ENCODE measurements around the gene SMPD4.
"Not testable (repeated sequence)": the region's sequence is repeated elsewhere in the genome, so short reads cannot be mapped to it uniquely, and the experiment has no call there.

SMPD4 gene, protein sequence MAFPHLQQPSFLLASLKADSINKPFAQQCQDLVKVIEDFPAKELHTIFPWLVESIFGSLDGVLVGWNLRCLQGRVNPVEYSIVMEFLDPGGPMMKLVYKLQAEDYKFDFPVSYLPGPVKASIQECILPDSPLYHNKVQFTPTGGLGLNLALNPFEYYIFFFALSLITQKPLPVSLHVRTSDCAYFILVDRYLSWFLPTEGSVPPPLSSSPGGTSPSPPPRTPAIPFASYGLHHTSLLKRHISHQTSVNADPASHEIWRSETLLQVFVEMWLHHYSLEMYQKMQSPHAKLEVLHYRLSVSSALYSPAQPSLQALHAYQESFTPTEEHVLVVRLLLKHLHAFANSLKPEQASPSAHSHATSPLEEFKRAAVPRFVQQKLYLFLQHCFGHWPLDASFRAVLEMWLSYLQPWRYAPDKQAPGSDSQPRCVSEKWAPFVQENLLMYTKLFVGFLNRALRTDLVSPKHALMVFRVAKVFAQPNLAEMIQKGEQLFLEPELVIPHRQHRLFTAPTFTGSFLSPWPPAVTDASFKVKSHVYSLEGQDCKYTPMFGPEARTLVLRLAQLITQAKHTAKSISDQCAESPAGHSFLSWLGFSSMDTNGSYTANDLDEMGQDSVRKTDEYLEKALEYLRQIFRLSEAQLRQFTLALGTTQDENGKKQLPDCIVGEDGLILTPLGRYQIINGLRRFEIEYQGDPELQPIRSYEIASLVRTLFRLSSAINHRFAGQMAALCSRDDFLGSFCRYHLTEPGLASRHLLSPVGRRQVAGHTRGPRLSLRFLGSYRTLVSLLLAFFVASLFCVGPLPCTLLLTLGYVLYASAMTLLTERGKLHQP

DNA sequence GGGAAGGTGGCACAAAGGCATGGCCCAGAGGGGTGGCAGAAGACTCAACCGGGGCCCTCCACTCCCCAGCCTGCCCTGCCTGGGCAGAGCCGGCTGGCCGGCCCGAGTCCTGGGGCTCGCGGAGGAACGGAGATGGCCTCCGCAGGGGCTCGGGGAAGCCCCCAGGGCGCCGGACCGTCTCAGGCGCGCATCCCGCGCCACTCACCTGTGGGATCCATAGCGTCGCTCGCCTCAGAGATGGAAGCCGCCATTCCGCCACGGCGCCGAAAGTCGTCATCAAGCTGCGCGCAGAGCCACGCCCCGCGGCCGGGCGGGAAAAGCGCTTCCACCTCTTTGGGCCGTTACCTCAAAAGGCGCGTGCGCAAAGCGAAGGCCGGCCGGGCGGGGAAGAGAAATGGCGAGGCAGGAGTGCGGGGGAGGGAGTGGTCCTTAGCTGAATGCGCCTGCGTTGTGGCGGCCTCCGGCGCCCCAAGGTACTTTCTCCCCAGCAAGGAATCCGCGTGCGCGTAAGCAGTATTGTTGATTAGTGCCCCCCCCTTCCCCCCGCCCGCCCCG is at the start of gene SMPD4:
SMPD4 (minus strand) TSS at position 278 of the 555 bp plus-strand sequence. CDS start 5,010 bp downstream, outside the sequence.
- DNase-seq = peak; percentile 40

DNA sequence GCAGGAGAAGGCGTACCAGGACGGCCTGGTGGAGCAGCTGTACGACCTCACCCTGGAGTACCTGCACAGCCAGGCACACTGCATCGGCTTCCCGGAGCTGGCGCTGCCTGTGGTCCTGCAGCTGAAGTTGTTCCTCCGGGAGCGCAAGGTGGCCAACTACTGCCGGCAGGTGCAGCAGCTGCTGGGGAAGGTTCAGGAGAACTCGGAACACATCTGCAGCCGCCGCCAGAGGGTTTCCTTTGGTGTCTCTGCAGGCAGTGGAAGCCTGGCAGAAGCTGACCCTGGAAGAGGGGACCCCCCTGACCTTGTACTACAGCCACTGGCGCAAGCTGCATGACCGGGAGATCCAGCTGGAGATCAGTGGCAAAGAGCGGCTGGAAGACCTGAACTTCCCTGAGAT is 49.5 kb upstream of the SMPD4 start:
- DNase-seq = not testable (repeated sequence)

DNA sequence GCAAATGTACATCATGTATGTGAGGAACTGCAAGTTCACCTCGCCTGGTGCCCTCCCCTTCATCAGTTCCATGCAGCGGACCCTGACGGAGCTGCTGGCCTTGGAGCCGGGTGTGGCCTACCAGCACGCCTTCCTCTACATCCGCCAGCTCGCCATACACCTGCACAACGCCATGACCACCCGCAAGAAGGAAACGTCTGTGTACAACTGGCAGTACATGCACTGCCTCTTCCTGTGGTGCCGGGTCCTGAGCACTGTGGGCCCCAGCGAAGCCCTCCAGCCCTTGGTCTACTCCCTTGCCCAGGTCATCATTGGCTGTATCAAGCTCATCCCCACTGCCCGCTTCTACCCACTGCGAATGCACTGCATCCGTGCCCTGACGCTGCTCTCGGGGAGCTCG is 49.0 kb upstream of the SMPD4 start:
- not testable (repeated sequence) for DNase-seq

DNA sequence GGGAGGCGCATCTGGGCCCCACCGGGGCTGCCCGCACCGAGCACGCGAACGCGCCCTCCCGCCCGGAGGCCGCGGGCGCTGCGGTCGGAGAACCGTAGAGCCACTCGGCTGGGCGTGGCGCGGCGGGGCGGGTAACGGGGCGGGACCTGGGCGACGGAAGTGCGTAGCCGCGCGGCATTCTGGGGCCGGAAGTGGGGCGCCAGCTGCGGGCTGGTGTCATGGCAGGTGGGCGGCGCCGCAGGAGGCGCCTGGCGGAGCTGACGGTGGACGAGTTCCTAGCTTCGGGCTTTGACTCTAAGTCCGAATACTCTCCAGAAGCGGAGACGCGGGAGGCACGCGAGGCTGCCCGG is 47.7 kb upstream of the SMPD4 start:
- DNase-seq = not testable (repeated sequence)

DNA sequence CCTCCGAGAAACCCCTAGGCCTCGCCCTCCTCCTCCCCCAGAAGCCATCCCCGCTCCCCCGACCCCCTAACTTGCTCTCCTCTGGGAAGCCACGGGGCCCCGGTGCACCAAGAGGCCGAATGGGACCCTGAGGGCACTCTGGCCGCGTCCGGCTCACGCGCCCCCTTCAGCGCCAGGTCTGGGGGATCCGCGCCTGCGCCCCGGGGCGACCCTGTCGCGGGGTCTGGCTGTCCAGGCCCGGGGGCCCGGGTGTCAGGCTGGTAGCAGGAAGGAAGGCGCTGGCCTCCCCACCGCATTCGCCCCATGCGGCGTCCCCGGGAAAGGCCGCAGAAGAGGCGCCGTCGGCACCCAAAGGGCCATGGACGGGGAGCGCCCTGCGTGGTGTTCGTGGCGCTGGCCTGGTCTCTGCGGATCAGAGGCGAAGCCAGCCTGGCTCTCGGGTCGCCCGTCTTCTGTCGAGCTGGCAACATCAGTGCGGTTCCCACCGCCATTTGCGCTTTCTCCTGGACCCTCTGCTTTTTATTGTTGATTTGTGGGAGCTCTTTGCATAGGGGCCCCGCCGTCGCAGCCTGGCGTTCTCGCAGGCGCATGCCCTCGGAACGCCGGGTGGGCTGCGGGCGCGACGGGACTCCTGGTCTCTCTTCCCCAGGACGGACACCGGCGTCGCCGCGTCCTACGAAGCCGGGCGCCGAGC is 47.2 kb upstream of the SMPD4 start:
- DNase-seq = not testable (repeated sequence)

GRCh38 chr2:130228005-130228404 is 46.6 kb upstream of the SMPD4 start:
- not testable (repeated sequence) for DNase-seq

GRCh38 chr2:130222523-130222922 is 41.1 kb upstream of the SMPD4 start:
- not testable (repeated sequence) for DNase-seq

- DNase-seq = not testable (repeated sequence)
Observed at GRCh38 chr2:130220505-130220904, 39.1 kb upstream of the SMPD4 start.

GRCh38 chr2:130219147-130219546 is 37.7 kb upstream of the SMPD4 start:
- not testable (repeated sequence) for DNase-seq

- not testable (repeated sequence) for DNase-seq
Observed at GRCh38 chr2:130207051-130207450, 25.6 kb upstream of the SMPD4 start.

GRCh38 chr2:130203150-130203549 is 21.7 kb upstream of the SMPD4 start:
- DNase-seq = not testable (repeated sequence)

DNA sequence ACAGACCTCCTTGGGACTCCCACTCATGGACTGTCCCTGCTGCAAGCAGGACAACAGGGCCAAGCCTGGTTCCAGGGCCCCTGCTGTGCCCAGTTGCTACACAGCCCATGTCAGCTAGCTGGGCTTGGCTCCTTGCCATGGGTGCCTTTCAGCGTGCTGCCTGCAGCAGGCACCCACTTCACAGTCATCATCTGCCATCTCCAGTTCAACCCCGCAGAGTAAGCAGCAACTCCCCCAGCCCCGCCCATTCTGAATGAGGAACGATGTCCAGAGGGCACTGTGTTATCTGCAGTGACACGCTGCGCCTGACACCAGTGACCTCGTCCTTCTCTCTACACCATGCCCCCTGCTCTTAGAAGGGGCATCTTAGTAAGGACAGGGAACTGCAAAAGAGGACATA is 21.1 kb upstream of the SMPD4 start:
- not testable (repeated sequence) for DNase-seq

GRCh38 chr2:130198343-130198742 is 16.9 kb upstream of the SMPD4 start, which contains the start of gene TUBA3E:
Gene TUBA3E, minus strand, starts transcription at chr2:130198439. Its CDS starts 79 bp downstream, at chr2:130198360.
- DNase-seq = no peak

DNA sequence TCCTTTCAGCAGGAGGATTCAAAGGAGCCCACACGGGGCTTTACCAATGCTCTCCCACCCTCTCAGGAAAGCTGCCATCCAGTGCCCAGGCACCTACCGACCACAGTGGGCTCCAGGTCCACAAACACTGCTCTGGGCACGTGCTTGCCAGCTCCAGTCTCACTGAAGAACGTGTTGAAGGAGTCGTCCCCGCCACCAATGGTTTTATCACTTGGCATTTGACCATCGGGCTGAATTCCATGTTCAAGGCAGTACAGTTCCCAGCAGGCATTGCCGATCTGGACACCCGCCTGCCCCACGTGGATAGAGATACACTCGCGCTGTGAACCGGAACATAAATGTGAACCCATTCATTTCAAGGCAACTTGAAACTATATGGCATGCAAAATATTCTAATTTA is 14.7 kb upstream of the SMPD4 start:
- DNase-seq = not testable (repeated sequence)

DNA sequence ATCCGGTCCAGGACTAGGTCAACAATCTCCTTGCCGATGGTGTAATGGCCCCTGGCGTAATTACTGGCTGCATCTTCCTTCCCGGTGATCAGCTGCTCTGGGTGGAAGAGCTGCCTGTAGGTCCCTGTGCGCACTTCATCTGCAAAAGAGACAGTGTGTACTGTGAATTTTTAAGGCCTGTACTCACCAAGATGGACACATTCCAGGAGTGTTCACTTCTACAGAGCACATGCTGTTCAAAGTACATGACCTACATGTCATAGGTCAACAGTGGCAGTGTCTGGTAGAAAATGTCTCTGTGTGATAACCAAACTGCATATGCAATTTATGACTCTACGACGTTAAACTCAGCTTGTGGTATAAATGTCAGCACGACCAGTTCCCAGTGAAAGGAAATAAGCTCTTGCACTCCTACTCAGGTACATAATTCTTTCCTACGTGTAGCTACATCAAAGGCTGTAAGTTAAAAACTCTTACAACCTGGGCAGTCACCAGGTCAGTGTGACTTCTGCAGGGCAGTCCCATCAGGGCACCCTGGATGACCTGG is 13.8 kb upstream of the SMPD4 start:
- DNase-seq = not testable (repeated sequence)

- DNase-seq = not testable (repeated sequence)
Observed at GRCh38 chr2:130193824-130194223, 12.4 kb upstream of the SMPD4 start.

GRCh38 chr2:130192451-130192850 is 11.0 kb upstream of the SMPD4 start:
- DNase-seq = not testable (repeated sequence)

DNA sequence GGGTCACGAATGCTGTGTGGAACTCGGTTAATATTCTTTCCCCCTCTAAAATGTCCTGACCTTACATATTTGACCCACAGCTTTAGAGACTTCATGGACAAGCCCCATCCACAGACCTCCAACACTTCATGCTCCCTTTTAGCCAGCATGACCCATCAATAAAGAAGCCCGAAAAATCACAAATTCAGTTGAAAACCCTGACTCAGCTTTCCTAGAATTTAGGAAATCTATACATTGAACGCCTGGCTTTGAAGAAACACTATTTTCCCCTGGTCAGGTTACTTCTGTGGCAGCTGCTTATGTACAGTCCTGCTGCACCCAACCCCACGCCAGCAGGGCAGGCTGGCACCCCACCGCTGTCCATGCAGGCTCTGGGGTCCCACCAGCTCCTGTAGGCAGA is 9.9 kb upstream of the SMPD4 start:
- not testable (repeated sequence) for DNase-seq

DNA sequence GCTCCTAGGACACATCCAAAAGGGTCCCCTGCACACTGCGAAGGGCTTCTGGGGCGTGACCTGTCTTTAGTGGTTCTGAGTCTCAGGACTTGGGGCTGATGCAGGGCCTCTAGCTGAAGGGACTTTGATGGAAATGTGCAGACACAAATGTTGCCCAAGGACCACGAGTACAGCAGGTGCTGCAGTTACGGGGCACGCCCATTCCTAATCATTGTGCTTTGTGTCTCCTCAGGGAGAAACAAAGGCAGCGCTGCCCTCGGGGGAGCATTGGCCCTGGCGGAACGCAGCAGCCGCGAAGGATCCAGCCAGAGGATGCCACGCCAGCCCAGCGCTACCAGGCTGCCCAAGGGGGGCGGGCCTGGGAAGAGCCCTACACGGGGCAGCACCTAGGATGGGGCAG is 8.8 kb upstream of the SMPD4 start:
- DNase-seq = no peak

DNA sequence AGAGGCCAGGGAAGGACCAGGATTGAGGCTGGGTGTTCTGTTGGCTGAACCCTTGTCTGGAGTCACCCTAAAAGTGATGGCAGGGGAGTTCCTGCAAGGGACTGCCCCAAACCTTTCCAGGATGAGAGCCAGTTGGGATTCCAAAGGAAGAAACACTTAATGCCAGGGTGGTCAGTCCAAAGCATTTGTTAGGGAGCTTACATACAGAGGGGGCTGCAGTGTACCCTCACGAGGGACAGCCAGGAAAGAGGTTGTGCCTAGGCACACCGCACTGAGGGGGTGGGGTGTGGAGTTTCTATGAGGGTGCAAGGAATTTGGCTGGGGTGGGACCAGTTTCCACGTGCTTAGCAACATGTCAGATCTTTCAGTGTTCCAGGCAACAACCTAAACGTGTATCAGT is 7.6 kb upstream of the SMPD4 start:
- not testable (repeated sequence) for DNase-seq

- not testable (repeated sequence) for DNase-seq
Observed at GRCh38 chr2:130187859-130188792, 6.7 kb upstream of the SMPD4 start.

Data from NCI-H524 treated with DMSO at 0.1 percent for 48 hours (cell line).